Stimulated activated CD4-positive, alpha-beta T cell treated with anti-CD3 and anti-CD28 coated beads, Interleukin-15, amount 100 ng/mL, for 48 hours (primary cell): Measurements from ENCODE around the gene ATP6V1C2.

Experiments used
- DNase-seq, 2 donors: peaks; one replicate each; pipeline ENCODE4 v3.0.0-alpha.2; 2020; ENCODE audit warnings: low read depth in 2 of 2

ATP6V1C2 gene, protein sequence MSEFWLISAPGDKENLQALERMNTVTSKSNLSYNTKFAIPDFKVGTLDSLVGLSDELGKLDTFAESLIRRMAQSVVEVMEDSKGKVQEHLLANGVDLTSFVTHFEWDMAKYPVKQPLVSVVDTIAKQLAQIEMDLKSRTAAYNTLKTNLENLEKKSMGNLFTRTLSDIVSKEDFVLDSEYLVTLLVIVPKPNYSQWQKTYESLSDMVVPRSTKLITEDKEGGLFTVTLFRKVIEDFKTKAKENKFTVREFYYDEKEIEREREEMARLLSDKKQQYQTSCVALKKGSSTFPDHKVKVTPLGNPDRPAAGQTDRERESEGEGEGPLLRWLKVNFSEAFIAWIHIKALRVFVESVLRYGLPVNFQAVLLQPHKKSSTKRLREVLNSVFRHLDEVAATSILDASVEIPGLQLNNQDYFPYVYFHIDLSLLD

GRCh38 chr2:10721396-10722251 lies at the start of gene ATP6V1C2:
Gene ATP6V1C2, plus strand, starts transcription at chr2:10721630. Its CDS starts 1,220 bp downstream, at chr2:10722850.
- no peak for DNase-seq

DNA sequence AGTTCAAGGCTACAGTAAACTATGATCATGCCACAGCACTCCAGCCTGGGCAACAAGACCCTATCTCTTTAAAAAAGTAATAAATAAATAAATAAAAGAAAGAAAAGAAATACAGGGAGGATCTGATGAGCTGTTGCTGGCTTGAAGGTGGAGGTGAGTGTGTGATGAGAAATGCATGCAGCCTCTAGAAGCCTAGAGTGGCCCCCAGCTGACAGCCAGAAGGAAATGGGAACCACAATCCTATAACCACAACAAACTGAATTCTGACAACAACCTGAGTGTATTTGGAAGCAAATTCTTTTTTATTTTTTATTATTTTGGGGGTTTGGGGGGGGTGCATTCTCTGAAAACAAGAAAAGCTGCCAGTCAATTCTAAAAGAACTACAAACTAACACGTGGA lies 46.3 kb upstream of the ATP6V1C2 start:
- no peak for DNase-seq

DNA sequence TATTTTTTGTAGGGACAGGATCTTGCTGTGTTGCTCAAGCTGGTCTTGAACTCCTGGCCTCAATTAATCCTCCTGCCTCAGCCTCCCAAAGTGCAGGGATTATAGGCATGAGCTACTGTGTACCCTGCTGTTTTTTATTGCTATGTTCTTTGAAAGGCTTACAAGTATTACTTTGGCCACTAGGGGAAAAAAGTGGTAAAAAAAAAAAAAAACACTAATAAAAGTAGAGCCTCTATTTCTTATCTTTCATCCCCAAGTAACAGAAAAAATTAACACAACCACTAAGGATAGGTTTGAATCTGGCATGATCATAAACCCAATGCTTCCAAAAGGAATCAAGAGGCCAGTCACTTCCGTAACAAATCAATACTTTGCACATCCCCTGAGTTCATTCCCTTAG lies 43.2 kb upstream of the ATP6V1C2 start:
- no peak for DNase-seq

- DNase-seq = no peak
Measured at GRCh38 chr2:10680214-10680613, 41.2 kb upstream of the ATP6V1C2 start.

- no peak for DNase-seq
Measured at GRCh38 chr2:10680957-10681356, 40.5 kb upstream of the ATP6V1C2 start.

DNA sequence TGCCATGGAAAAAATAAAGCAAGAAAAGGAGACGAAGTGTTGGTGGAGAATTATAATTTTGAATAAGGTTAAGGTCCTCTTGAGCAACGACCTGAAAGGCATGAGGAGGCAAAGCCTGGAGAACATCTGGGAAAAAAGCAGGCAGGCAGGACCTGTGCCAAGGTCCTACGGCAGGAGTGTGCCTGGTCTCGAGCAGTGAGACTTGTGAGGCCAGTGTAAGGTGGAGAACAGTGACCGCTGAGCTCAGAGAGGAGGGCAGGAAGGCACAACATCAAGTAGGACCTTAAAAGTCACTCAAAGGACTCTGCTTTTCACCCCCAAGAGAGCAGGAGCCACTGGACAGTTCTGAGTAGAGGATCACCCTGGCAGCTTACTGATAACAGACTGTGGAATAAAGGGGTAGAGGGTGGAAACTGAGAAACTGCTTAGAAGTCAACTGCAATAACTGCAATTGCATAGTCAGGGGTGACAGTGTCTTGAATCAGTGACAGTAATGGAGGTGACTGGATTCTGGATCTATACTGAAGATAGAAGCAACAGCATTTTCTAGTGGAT lies 35.2 kb upstream of the ATP6V1C2 start:
- no peak for DNase-seq

DNA sequence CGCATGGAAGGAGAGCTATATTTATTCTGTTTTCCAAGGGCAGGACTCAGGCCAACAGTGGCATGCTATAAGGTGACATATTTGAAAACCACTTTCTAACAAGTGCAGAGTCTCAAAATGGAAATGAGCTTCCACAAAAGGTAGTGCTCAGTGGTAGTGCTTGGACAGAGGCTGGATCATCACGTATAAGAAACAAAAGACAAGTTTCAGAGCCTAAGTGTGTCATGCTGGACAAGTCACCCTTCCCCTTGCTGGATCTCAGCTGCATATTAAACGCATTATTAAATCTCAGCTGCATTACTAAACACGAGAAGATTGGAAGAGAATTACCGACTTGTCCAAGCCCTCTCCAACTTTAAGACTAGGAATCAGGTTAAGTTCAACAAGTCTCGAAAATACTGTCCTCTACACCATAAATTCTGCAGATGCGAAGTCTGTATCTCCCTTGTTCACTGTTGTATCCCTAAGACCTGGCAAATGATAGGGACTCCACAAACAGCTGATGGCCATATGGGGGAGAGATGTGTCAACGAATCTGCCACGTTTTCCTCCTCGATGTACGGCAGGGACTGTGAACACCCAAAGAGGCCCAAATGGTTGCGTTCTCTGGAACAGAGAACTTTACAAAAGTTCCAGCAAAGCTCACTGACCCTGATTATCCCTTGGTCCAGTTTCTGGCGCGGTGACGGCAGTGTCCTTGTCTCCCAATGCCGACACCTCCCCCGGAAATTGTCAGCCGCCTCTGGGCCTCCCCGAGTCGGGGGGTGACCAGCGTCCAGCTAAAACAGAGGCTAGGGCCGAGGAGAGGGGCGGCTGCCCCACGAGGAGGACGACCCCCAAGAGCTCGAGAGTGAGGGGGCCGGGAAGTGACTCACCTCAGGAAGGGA lies 32.3 kb upstream of the ATP6V1C2 start:
- DNase-seq = no peak

DNA sequence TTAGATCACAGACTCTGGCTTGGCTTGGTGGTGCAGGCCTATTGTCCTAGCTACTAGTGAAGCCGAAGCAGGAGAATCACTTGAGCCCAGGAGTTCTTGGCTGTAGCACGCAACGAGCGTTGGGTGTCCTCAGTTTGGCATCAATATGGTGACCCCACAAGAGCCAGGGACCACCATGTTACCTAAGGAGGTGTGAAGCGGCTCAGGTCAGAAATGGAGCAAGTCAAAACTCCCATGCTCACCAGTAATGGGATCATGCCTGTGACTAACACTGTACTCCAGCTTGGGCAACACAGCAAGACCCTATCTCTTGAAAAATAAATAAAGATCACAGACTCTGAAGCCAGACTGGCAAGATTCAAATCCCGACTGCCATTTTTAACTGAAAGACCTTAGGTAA lies 29.9 kb upstream of the ATP6V1C2 start:
- DNase-seq = no peak

- DNase-seq = no peak
Measured at GRCh38 chr2:10700078-10700803, 21.2 kb upstream of the ATP6V1C2 start.

DNA sequence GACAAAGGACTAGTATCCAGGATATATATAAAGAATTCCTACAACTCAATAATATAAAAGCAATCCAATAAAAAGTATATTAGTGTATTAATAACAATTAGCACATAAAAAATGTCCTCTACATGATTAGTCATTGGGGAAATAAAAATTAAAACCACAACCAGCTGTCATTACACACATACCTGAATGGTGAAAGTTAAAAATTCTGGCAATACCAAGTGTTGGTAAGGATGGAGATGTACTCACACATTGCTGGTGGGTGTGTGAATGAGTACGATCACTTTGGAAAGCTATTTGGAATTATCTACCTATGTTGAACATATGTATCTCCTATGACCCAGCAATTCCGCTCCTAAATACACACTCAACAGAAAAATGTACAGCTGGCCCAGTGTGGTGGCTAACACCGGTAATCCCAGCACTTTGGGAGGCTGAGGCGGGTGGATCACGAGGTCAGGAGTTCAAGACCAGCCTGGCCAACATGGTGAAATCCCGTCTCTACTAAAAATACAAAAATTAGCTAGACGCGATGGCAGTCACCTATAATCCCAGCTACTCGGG lies 17.3 kb upstream of the ATP6V1C2 start:
- no peak for DNase-seq

GRCh38 chr2:10706033-10706432 lies 15.4 kb upstream of the ATP6V1C2 start:
- DNase-seq = no peak

DNA sequence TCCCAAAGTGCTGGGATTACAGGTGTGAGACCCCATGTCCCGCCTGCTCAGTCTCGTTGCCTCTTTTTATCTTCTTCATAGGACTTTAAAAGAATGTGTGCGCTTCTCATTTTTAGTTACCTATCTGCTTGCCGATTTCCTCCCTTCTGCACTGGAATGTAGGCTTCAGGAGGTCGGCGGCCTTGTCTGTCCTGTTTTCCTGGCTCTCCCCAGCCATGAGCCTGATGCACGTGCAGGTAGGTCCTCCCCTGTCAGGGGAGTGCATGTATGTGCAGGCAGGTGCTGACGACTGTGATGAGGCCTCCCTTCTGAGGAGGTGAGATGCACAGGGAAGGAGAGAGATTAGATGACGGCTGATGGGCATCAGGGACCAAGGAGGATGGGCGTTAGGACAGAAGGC lies 13.6 kb upstream of the ATP6V1C2 start:
- DNase-seq = no peak

GRCh38 chr2:10709290-10709939 lies 12.0 kb upstream of the ATP6V1C2 start:
- DNase-seq = no peak

- DNase-seq = no peak
Measured at GRCh38 chr2:10712185-10712809, 9.1 kb upstream of the ATP6V1C2 start.

GRCh38 chr2:10716581-10716980 lies 4.8 kb upstream of the ATP6V1C2 start:
- DNase-seq = no peak

GRCh38 chr2:10717628-10718027 lies 3.8 kb upstream of the ATP6V1C2 start:
- DNase-seq = no peak

GRCh38 chr2:10720306-10720705 lies 1.1 kb upstream of the ATP6V1C2 start:
- no peak for DNase-seq

- no peak for DNase-seq
Measured at GRCh38 chr2:10720947-10721395, 459 bp upstream of the ATP6V1C2 start.

DNA sequence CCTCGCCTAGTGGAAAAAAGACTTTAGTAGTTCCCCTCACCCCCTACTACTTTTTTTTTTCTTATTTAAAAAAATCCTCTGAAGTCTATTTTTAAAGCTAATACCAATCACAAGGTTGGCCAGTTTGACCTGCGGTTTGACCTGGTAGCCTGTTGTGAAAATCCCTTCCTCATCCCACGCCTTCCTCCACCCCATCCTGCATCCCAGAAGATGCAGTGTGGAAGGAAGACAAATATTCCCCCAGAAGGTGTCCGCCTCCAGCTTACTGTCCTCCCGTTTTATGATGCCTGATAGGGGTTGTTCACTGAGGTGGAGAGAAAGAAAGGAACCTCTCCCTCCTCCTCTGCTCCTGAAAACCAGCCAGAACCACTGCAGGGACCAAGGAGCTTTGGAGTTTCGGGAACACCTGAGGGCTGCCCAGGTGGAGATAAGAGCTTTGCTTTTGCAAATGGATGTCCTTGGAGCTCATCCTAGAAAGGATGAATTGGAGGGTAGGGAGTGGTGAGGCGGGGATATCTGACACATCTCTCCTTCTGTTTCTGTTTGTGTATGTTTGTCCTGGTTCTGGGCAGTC lies 909 bp downstream of the ATP6V1C2 start:
- DNase-seq = no peak
